ENCODE measurements around the gene SEMA3F.
A peak's percentile ranks its signal among the peaks of the same experiment; 100 is the strongest.

Gene SEMA3F

DNA sequence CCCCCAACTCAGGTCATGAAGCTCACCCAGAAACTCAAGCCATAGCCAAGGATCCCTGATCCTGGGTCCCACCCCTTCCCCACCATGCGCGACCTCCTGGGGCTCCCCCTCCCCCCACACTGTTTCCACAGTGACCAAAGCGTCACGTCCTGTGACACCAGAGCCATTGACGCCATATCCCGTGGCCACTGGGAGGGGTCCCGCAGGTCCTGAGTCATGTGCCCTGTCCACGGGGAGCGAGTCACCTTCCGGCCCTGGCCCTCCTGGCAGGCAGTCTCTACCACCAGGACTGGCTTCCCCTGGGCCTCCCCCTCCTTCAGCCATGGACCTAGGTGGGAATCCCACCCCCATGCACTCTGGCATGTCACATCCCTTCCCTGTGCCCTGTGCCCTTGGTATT is 15.6 kb downstream of the SEMA3F start:
- no peak for DNase-seq (ENCODE audit: low read depth in 2 of 2)

- no peak for DNase-seq (ENCODE audit: low read depth in 2 of 2)
Observed at GRCh38 chr3:50171540-50172301, 16.6 kb downstream of the SEMA3F start.

DNA sequence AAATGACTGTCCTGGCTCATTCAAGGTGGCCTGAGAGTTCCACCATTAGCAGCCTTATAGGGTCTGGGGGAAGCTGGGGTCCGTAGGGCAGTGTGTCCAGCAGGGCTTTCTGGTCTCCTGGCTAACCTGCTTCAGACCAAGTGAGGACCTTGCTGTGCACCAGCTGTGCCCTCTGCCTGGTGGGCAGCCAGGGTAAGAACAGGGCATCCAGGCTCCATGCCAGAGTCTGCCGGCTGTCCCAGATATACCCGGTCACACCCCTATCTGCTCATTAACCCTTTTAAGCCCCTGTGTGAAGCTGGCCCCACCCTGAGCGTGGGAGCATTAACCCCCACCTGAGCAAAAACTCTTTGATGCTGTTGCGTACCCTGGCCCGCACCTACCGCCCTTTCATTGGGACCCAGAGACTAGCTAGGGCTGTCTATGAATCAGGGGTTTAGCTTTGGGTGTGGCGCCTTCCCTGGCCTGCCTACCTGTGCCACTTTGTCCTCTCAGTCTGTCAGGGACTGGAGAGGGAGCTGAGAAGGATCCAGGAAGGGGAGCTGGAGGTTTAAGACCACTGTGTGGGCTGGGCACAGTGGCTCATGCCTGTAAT is 17.6 kb downstream of the SEMA3F start:
- no peak for DNase-seq (ENCODE audit: low read depth in 2 of 2)

DNA sequence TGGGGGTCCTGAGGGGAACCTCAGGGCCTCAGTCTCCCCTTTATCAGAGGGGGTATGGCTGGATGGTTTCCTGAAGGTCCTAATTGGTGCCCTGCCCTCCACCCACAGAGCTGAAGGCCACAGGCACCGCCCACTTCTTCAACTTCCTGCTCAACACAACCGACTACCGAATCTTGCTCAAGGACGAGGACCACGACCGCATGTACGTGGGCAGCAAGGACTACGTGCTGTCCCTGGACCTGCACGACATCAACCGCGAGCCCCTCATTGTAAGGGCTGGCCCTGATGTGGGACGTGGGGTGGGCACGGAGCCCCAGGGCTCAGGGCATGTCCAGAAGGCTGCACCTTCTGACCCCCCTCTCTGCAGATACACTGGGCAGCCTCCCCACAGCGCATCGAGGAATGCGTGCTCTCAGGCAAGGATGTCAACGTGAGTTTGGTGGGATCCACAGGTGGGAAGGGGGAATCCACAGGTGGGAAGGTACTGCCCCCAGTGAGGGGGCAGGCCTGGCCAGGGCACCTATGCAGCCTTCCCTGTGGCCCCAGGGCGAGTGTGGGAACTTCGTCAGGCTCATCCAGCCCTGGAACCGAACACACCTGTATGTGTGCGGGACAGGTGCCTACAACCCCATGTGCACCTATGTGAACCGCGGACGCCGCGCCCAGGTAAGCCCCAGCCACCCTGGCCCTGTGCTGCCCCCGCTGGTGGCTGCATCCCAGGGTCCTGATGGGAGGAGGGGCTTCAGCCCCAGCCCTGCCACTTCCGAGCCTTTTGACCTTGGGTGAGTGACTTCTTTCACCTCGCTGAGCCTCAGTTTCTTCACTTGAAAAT is 18.8 kb downstream of the SEMA3F start:
- DNase-seq (ENCODE audit: low read depth in 2 of 2) = no peak

GRCh38 chr3:50174517-50174895 is 19.4 kb downstream of the SEMA3F start:
- no peak for DNase-seq (ENCODE audit: low read depth in 2 of 2)

DNA sequence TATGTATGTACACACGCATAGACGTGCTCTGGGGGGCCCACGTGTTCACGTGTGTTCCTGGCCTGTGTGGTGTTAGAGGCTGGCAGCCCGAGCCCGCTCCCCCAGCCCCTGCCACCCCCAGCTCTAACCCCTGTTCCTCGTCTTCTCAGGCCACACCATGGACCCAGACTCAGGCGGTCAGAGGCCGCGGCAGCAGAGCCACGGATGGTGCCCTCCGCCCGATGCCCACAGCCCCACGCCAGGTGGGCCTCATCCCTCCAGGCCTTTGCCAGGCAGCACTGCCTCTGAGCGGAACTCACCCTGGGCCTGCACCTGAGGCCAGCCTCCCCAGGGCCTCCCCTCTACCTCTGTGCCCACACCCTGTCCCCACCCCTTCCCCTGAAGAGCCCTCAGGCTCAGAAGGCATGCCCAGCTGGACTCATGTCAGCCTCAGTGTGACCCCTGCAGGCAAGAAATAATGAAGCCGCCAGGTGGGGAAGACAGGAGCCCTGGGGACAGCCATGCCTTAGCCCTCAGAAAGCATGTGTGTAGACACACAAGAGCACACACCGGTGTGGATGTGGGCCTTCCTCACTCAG is 19.9 kb downstream of the SEMA3F start:
- DNase-seq (ENCODE audit: low read depth in 2 of 2) = no peak

- no peak for DNase-seq (ENCODE audit: low read depth in 2 of 2)
Observed at GRCh38 chr3:50177346-50177745, 22.2 kb downstream of the SEMA3F start.

- no peak for DNase-seq (ENCODE audit: low read depth in 2 of 2)
Observed at GRCh38 chr3:50179710-50180109, 24.6 kb downstream of the SEMA3F start.

DNA sequence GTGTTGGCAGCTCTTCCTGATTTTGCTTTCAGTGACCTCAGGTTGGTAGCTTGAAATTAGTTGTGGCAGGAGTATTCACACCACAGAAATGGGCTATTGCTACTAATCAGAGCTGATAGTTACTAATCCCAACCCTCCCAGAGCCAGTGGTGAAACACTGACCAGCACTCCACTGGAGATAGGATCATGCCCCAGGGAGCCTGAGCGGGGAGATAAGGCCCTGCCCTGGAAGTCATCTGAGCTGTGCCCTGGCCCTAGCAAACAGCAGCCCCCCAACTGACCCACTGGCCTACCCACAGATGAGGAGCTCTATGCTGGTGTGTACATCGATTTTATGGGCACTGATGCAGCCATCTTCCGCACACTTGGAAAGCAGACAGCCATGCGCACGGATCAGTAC is 26.9 kb downstream of the SEMA3F start:
- DNase-seq (ENCODE audit: low read depth in 2 of 2) = no peak

- DNase-seq (ENCODE audit: low read depth in 2 of 2) = no peak
Observed at GRCh38 chr3:50182533-50183099, 27.5 kb downstream of the SEMA3F start.

DNA sequence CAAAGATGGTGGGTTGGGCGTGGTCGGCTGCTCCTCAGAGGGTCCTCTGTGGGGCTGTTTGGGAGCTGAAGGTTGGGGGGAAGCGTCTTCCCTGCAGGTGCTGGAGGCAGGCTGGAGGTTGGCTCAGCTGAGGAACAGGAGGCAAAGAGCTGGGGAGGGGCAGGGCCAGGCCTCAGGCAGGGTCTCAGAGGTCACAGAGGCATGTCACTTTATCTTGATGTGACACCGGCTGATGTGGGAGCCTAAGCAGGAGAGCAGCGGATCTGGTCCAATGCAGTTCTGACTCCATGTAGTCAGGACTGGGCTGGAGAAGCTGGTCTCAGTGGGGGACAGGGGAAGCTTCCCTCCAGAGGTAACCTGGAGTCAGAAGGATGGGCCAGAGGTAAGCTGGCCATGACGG is 28.6 kb downstream of the SEMA3F start:
- no peak for DNase-seq (ENCODE audit: low read depth in 2 of 2)

DNA sequence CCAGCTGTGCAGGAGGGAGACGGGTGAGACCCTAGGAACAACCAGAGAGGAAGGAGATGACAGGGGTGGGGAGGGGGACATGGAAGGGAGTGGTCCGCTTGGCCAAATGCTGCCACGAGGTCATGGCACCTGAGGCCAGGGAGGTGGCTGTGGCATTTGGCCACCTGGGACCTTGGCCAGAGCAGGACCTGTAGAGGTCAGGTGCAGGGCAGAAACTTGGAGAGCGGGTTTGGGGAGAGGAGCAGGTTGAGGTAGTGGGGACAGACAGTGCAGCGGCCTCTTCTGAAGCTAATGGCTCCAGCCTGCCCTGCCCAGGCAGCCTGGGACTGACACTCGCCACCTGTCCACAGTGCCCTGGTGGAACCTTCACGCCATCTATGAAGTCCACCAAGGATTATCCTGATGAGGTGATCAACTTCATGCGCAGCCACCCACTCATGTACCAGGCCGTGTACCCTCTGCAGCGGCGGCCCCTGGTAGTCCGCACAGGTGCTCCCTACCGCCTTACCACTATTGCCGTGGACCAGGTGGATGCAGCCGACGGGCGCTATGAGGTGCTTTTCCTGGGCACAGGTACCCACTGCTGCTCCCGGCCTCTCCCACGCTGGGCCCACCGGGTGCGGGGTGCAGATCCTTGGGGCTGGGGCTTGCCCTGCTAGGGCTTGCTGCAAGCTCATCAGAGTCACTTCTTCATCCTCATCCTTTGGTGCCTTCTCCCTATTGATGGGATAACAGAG is 29.3 kb downstream of the SEMA3F start:
- no peak for DNase-seq (ENCODE audit: low read depth in 2 of 2)

DNA sequence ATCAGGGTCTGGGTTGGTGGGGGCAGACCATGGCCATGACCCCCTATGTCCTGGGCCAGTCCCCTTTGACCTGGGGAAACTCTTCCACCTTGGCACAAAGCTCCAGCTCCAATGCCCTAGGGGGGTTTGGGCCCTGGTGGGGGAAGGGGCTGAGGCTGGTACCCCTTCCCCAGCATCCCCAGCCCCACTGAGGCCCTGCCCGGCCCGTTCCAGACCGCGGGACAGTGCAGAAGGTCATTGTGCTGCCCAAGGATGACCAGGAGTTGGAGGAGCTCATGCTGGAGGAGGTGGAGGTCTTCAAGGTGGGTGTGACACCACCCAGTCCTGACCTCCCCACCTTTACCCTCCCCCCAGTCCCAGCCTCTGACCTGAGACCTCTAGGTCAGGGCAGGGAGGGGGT is 30.1 kb downstream of the SEMA3F start:
- DNase-seq (ENCODE audit: low read depth in 2 of 2) = no peak

- no peak for DNase-seq (ENCODE audit: low read depth in 2 of 2)
Observed at GRCh38 chr3:50186096-50186495, 31.0 kb downstream of the SEMA3F start.

GRCh38 chr3:50187750-50188149 is 32.6 kb downstream of the SEMA3F start:
- no peak for DNase-seq (ENCODE audit: low read depth in 2 of 2)

- no peak for DNase-seq (ENCODE audit: low read depth in 2 of 2)
Observed at GRCh38 chr3:50189274-50189673, 34.1 kb downstream of the SEMA3F start.

DNA sequence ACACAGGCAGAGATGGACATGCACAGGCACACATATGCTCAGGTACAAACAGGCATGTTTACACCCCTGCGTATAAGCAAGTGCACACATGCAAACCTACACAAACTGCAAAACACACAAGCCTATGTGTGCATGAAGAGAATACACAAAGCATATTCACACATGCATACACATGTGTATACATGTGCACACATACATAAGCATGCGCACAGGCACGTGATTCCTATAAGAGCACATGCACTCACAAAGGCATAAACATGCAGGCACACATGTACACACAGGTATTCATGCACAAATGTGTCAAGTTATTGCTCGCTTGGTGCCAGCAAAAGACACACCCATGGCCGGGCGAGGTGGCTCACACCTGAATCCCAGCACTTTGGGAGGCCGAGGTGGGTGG is 34.9 kb downstream of the SEMA3F start:
- no peak for DNase-seq (ENCODE audit: low read depth in 2 of 2)

GRCh38 chr3:50190936-50191660 is 36.0 kb downstream of the SEMA3F start, which contains the start of gene GNAT1:
Gene GNAT1, plus strand, starts transcription at chr3:50191610. Its CDS starts 116 bp downstream, at chr3:50191726.
- no peak for DNase-seq (ENCODE audit: low read depth in 2 of 2)

DNA sequence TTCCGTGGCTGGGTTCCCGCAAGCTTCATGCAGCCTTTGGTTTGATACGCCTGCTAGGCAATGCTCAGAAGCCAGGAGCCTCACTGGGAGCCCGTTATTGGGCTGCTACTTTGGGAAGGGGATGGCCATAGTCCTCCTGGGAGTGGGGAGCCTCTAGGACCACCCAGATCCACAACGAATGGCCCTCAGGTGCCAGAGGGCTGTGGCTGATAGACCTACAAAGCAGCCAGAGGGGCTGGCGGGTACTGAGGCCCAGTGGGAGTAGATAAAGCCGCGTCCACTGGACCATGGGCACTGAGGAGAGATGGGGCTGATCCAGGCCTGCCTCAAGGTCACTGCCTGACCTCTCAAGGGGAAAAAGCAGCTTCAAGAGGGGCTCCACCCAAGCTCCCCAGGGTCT is 37.0 kb downstream of the SEMA3F start:
- no peak for DNase-seq (ENCODE audit: low read depth in 2 of 2)

DNA sequence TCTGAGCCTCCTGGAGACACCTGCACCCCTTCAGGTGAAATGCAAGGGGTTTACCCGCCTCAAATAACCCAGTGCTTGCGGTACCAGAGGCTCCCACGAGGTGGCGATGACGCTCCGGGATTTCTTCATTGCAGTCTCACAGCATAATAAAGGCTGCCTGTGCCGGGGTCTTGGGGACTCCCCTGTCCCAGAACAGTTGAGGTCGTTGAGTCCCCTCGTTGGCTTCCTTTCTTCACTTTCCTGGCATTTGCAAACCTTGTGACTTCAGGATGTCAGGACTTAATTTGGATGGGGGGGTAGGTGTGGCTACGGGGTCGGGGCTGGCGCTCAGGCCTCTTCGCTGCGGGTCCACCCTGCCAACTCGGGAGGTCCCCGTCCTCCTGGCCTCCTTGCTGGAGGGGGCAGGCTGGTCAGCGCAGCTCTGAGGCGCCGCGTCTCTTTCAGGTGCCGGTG is 37.6 kb downstream of the SEMA3F start:
- peak; percentile 61 to 79 for DNase-seq (ENCODE audit: low read depth in 2 of 2)

DNA sequence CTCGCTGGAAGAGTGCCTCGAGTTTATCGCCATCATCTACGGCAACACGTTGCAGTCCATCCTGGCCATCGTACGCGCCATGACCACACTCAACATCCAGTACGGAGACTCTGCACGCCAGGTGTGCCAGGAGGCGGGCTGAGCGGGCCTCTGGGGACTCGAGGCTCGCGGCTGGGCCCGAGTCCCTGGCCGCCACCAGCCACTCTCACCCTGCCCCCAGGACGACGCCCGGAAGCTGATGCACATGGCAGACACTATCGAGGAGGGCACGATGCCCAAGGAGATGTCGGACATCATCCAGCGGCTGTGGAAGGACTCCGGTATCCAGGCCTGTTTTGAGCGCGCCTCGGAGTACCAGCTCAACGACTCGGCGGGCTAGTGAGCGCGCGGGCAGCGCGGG is 38.2 kb downstream of the SEMA3F start:
- no peak for DNase-seq (ENCODE audit: low read depth in 2 of 2)

All from stimulated activated CD4-positive, alpha-beta T cell treated with anti-CD3 and anti-CD28 coated beads, Interleukin-15, amount 100 ng/mL, for 48 hours (primary cell).